ENCODE data around the gene CDH23. TPM values are rescaled to one million over a fixed set of nuclear protein-coding genes. Genes with fewer than 3 reads are reported as not detected.
A peak's percentile ranks its signal among the peaks of the same experiment; 100 is the strongest.

The CDH23 gene
- total and polyA plus RNA-seq, 2 donors from 2014 or later: 1.1 to 6.4 TPM

DNA sequence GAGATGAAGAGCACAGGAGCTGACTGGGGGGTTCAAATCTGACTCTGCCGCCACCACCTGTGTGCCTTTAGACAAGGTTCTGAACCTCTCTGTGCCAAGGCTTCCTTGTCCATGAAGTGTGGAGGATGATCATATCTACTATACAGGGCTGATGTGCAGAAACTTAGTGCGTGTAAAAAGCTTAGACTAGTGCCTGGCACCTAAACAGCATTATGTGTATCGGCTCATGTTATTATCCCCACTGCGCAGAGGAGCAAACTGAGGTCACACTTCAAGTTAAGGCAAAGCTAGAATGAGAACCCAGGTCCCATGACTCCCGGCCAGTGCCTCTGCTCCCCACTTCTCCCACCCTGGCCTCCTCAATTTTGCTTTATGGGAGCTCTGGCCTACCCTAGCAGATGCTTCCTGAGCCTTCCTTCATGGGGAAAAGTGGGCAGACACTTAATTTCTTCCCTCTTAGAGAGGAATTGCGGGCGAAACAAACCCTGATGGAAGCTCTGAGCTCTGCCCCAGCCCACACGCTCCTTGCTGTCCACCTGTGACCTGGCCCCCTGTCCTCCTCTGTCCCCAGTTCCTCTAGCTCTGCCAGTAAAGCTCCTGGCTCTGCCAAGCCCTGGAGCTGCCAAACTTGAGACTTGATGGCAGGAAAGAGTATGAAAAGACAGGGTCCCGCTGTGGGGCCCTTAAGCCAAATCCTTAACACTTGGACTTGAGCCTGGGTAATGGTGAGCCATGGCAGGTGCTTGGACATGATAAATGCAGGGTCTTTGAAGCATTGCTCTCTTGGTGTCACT, 71.0 kb downstream of the CDH23 start:
- no peak overlapping the region for H3K27ac ChIP-seq (ENCODE audit: low read depth in 2 of 2, low read length in 2 of 2)
- no peak for FAIRE-seq
- intact Hi-C loops (cut with DNase I): no loop called here

DNA sequence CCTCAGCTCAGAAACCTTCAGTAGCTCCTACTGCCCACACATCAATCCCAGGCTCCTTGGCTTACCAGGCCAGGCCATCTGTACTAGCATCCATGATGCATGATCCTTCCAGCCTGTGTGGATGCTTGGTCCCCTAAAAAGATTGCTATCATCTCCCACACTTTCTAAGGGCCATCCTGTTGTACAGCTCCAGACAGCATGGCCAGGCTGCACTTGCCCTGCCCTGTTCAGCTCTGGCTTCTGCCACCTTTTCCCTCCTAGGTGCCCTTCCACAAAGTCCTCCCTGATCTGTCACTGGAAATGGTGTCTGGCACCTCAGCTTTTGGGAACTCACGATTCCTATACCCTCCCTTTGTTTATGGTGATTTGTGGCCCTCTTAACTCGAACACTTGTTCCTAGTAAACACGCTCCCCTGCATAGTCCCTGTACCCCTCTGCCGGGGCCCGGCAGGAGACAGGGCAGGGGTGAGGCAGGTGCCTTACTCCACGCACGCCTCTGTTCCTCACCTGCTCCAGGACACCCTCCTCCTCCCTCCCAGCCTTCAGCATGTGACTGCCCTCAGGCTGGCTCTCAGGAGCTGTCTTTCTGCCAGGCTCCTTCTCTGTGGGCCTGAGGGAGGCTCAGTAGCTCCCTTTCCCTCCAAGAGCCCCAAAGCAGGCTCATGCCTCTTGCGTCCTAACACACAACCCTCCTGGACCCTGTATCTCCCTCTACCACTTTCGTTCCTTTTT, 71.8 kb downstream of the CDH23 start:
- intact Hi-C loops (cut with DNase I): no loop called here
- FAIRE-seq (no peak), DNase-seq (peak in 1 of 5 donors; percentile 20)
- H3K4me1 ChIP-seq (ENCODE audit: control insufficient read depth in 2 of 3, insufficient read depth in 2 of 3, low read depth in 1 of 3, low read length in 3 of 3): no peaks in the 10 kb centered on the region
- H3K9ac ChIP-seq (ENCODE audit: low read length in 3 of 3): no peak overlapping the region
- H3K36me3 ChIP-seq (ENCODE audit: control insufficient read depth in 2 of 3, insufficient read depth in 3 of 3, low read length in 3 of 3): no peaks in the 10 kb centered on the region
- H3K9me3 ChIP-seq (ENCODE audit: control insufficient read depth in 2 of 3, insufficient read depth in 1 of 3, low read length in 3 of 3): no peaks in the 10 kb centered on the region
- H3K27me3 ChIP-seq (ENCODE audit: control insufficient read depth, insufficient read depth, low read length): peaks cover 3% of the 10 kb centered on the region
- H3K27ac ChIP-seq (ENCODE audit: low read depth in 2 of 2, low read length in 2 of 2): no peak overlapping the region
- no peak overlapping the region for H3K4me3 ChIP-seq (ENCODE audit: low read length in 3 of 3)
- TF ChIP-seq, protein P1, sequence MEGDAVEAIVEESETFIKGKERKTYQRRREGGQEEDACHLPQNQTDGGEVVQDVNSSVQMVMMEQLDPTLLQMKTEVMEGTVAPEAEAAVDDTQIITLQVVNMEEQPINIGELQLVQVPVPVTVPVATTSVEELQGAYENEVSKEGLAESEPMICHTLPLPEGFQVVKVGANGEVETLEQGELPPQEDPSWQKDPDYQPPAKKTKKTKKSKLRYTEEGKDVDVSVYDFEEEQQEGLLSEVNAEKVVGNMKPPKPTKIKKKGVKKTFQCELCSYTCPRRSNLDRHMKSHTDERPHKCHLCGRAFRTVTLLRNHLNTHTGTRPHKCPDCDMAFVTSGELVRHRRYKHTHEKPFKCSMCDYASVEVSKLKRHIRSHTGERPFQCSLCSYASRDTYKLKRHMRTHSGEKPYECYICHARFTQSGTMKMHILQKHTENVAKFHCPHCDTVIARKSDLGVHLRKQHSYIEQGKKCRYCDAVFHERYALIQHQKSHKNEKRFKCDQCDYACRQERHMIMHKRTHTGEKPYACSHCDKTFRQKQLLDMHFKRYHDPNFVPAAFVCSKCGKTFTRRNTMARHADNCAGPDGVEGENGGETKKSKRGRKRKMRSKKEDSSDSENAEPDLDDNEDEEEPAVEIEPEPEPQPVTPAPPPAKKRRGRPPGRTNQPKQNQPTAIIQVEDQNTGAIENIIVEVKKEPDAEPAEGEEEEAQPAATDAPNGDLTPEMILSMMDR (IDR thresholded peaks at IDR 0.05; ENCODE audit: borderline replicate concordance, extremely low read depth, insufficient read depth): no peak

More for the DNA sequence above, 71.0 kb downstream of the CDH23 start:
- Histone ChIP-seq H3K36me3 (ENCODE audit: control insufficient read depth in 2 of 3, insufficient read depth in 3 of 3, low read length in 3 of 3) (no peaks in the 10 kb centered on the region), H3K9me3 (ENCODE audit: control insufficient read depth in 2 of 3, insufficient read depth in 1 of 3, low read length in 3 of 3) (no peaks in the 10 kb centered on the region), H3K4me1 (ENCODE audit: control insufficient read depth in 2 of 3, insufficient read depth in 2 of 3, low read depth in 1 of 3, low read length in 3 of 3) (no peaks in the 10 kb centered on the region), H3K4me3 (ENCODE audit: low read length in 3 of 3) (no peak overlapping the region), H3K9ac (ENCODE audit: low read length in 3 of 3) (no peak overlapping the region), H3K27me3 (ENCODE audit: control insufficient read depth, insufficient read depth, low read length) (peaks cover 3% of the 10 kb centered on the region)
- no peak for DNase-seq
- TF ChIP-seq, protein P1 (IDR thresholded peaks at IDR 0.05; ENCODE audit: borderline replicate concordance, extremely low read depth, insufficient read depth): no peak

DNA sequence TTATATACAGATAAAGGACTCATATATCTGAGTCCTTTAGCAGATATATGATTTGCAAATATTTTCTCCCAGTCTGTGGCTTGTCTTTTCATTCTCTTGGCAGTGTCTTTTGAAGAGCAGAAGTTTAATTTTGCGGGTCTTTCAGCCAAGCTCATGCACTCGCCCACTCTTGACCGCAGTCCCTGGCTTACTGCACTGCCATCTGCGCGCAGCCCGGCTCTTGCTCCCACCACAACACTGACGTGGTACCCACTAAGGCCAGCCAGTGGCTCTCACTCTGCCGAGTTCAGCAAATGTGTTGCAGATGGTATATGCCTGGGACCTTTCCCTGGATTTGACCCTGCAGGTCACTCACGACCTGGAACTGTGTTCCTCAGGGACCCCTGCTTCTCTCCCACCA, 74.3 kb downstream of the CDH23 start:
- no peak overlapping the region for H3K9ac ChIP-seq (ENCODE audit: low read length in 3 of 3)
- H3K36me3 ChIP-seq (ENCODE audit: control insufficient read depth in 2 of 3, insufficient read depth in 3 of 3, low read length in 3 of 3): no peaks in the 10 kb centered on the region
- peaks cover 3% of the 10 kb centered on the region for H3K27me3 ChIP-seq (ENCODE audit: control insufficient read depth, insufficient read depth, low read length)
- TF ChIP-seq, protein P1 (IDR thresholded peaks at IDR 0.05; ENCODE audit: borderline replicate concordance, extremely low read depth, insufficient read depth): no peak
- H3K27ac ChIP-seq (ENCODE audit: low read depth in 2 of 2, low read length in 2 of 2): no peak overlapping the region
- FAIRE-seq (no peak), DNase-seq (no peak)
- intact Hi-C loops (cut with DNase I): no loop called here
- no peaks in the 10 kb centered on the region for H3K9me3 ChIP-seq (ENCODE audit: control insufficient read depth in 2 of 3, insufficient read depth in 1 of 3, low read length in 3 of 3)
- H3K4me3 ChIP-seq (ENCODE audit: low read length in 3 of 3): no peak overlapping the region
- H3K4me1 ChIP-seq (ENCODE audit: control insufficient read depth in 2 of 3, insufficient read depth in 2 of 3, low read depth in 1 of 3, low read length in 3 of 3): peaks cover 0 to 8% (median 0%) of the 10 kb centered on the region in 3 donors

All from kidney (tissue), 14 donors.